GM19452 (cell line): ENCODE results near the gene ACMSD.
"Not testable (repeated sequence)": the region's sequence is repeated elsewhere in the genome, so short reads cannot be mapped to it uniquely, and the experiment has no call there.

Source experiments
- ATAC-seq: cut with Tn5 transposase; IDR thresholded peaks from one replicate; pipeline ENCODE4 v1.9.1; 2021; ENCODE audit not compliant: unreplicated experiment

Gene ACMSD

GRCh38 chr2:134905168-134905567 is 66.8 kb downstream of the ACMSD start:
- ATAC-seq, result no peak

GRCh38 chr2:134906726-134907125 is 68.3 kb downstream of the ACMSD start:
- ATAC-seq, result no peak

GRCh38 chr2:134907441-134908116 is 69.2 kb downstream of the ACMSD start:
- not testable (repeated sequence) for ATAC-seq

GRCh38 chr2:134910763-134911399 is 72.5 kb downstream of the ACMSD start:
- ATAC-seq, result no peak

GRCh38 chr2:134911400-134911785 is 73.0 kb downstream of the ACMSD start:
- no peak for ATAC-seq

GRCh38 chr2:134912361-134912760 is 73.9 kb downstream of the ACMSD start:
- no peak for ATAC-seq

- ATAC-seq, result no peak
These were observed 79.0 kb downstream of the ACMSD start for GRCh38 chr2:134917360-134917865.

- peak; percentile 79 for ATAC-seq
These were observed 79.6 kb downstream of the ACMSD start for GRCh38 chr2:134917888-134918525.

- peak; percentile 75 for ATAC-seq
These were observed 80.3 kb downstream of the ACMSD start, which contains the start of gene CCNT2 for GRCh38 chr2:134918526-134919340. Gene CCNT2 (plus strand): TSS chr2:134918822. CDS start chr2:134918855, 33 bp downstream.

GRCh38 chr2:134919341-134920210 is 81.2 kb downstream of the ACMSD start:
- ATAC-seq, result no peak

GRCh38 chr2:134924912-134925311 is 86.5 kb downstream of the ACMSD start:
- ATAC-seq, result no peak

- no peak for ATAC-seq
These were observed 88.0 kb downstream of the ACMSD start for GRCh38 chr2:134926231-134926931.

- no peak for ATAC-seq
These were observed 88.8 kb downstream of the ACMSD start for GRCh38 chr2:134927195-134927594.

- no peak for ATAC-seq
These were observed 94.6 kb downstream of the ACMSD start for GRCh38 chr2:134932864-134933526.

- no peak for ATAC-seq
These were observed 95.3 kb downstream of the ACMSD start for GRCh38 chr2:134933732-134934131.

- no peak for ATAC-seq
These were observed 95.7 kb downstream of the ACMSD start for GRCh38 chr2:134934150-134934549.

GRCh38 chr2:134934641-134935040 is 96.2 kb downstream of the ACMSD start:
- no peak for ATAC-seq

GRCh38 chr2:134936691-134937090 is 98.3 kb downstream of the ACMSD start:
- no peak for ATAC-seq

GRCh38 chr2:134943540-134943939 is 105.1 kb downstream of the ACMSD start:
- ATAC-seq, result peak; percentile 73
